GM23338 (cell line): Measurements from ENCODE around the gene SFT2D2. TPM values are rescaled to one million over a fixed set of nuclear protein-coding genes. Genes with fewer than 3 reads are reported as not detected.

Source experiments
- ATAC-seq: fragments of 200-7000 bp; cut with Tn5 transposase; 3 replicates; pipeline ENCODE4 v1.9.1; 2020
- DNase-seq: peaks from one replicate; pipeline ENCODE4 v3.0.0-alpha.2; 2015; ENCODE audit warnings: low spot score
- H2AFZ ChIP-seq: fragments of 200-600 bp; sonication (generic); 2 replicates; pipeline ENCODE4 v1.8.0; 2016; ENCODE audit warnings: antibody characterized with exemption, mild to moderate bottlenecking, moderate library complexity
- H3F3A ChIP-seq: fragments of 200-600 bp; sonication (generic); replicated peaks from 2 replicates; pipeline ENCODE4 v1.8.0; 2017; ENCODE audit warnings: antibody characterized with exemption, mixed run types, low read depth
- H3K27ac ChIP-seq: fragments of 200-600 bp; sonication (generic); 2 replicates; pipeline ENCODE4 v1.6.1; 2016; ENCODE audit warnings: low read depth
- H3K27me3 ChIP-seq: fragments of 200-600 bp; sonication (generic); 2 replicates; pipeline ENCODE4 v1.8.0; 2016; ENCODE audit warnings: mild to moderate bottlenecking, mixed run types, moderate library complexity; ENCODE audit not compliant: insufficient read depth
- H3K36me3 ChIP-seq: fragments of 200-600 bp; sonication (generic); 2 replicates; pipeline ENCODE4 v1.8.0; 2016; ENCODE audit warnings: mild to moderate bottlenecking; ENCODE audit not compliant: insufficient read depth
- H3K4me1 ChIP-seq: fragments of 200-600 bp; sonication (generic); 2 replicates; pipeline ENCODE4 v1.8.0; 2016; ENCODE audit warnings: mild to moderate bottlenecking, moderate library complexity; ENCODE audit not compliant: insufficient read depth
- H3K4me2 ChIP-seq: fragments of 200-600 bp; sonication (generic); 2 replicates; pipeline ENCODE4 v1.7.1; 2017; ENCODE audit warnings: mixed run types
- H3K4me3 ChIP-seq: fragments of 200-600 bp; sonication (generic); 2 replicates; pipeline ENCODE4 v1.6.1; 2016; ENCODE audit warnings: mixed run types
- H3K79me2 ChIP-seq: fragments of 200-600 bp; sonication (generic); replicated peaks from 2 replicates; pipeline ENCODE4 v1.8.0; 2017; ENCODE audit warnings: mild to moderate bottlenecking; ENCODE audit not compliant: insufficient read depth
- H3K9me2 ChIP-seq: fragments of 200-600 bp; sonication (generic); 2 replicates; pipeline ENCODE4 v1.8.0; 2017; ENCODE audit not compliant: insufficient read depth
- H4K20me1 ChIP-seq: fragments of 200-600 bp; sonication (generic); replicated peaks from 2 replicates; pipeline ENCODE4 v1.8.0; 2017; ENCODE audit warnings: mild to moderate bottlenecking; ENCODE audit not compliant: insufficient read depth
- H3K27ac Mint-ChIP-seq: 2 replicates; pipeline ENCODE4 v1.8.0; 2020; ENCODE audit warnings: inconsistent platforms, mild to moderate bottlenecking, moderate library complexity, mixed read lengths
- H3K27me3 Mint-ChIP-seq: 3 replicates; pipeline ENCODE4 v1.8.0; 2022; ENCODE audit warnings: low read depth, mild to moderate bottlenecking, moderate library complexity, mixed read lengths, inconsistent platforms; ENCODE audit not compliant: insufficient read depth, poor library complexity
- H3K36me3 Mint-ChIP-seq: 3 replicates; pipeline ENCODE4 v1.8.0; 2021; ENCODE audit warnings: low read depth, mild to moderate bottlenecking, inconsistent platforms, moderate library complexity, mixed read lengths
- H3K4me1 Mint-ChIP-seq: 3 replicates; pipeline ENCODE4 v1.8.0; 2020; ENCODE audit warnings: mild to moderate bottlenecking, inconsistent platforms, mixed read lengths
- H3K4me3 Mint-ChIP-seq: 3 replicates; pipeline ENCODE4 v1.8.0; 2021; ENCODE audit warnings: moderate library complexity, mild to moderate bottlenecking, inconsistent platforms, mixed read lengths
- H3K9me3 Mint-ChIP-seq: 3 replicates; pipeline ENCODE4 v1.8.0; 2020; ENCODE audit warnings: moderate library complexity, mild to moderate bottlenecking, inconsistent platforms, mixed read lengths
- CREB1 ChIP-seq: fragments of 250-450 bp; sonication (Bioruptor Pico); IDR thresholded peaks from 2 replicates; pipeline ENCODE4 v1.5.0; 2020; ENCODE audit warnings: low read depth, mild to moderate bottlenecking, moderate library complexity
- ETS1 ChIP-seq: IDR thresholded peaks from 2 replicates; pipeline ENCODE4 v1.6.1; 2016; ENCODE audit warnings: antibody characterized with exemption
- EZH2 ChIP-seq: fragments of 200-600 bp; sonication (generic); IDR thresholded peaks from one replicate; pipeline ENCODE4 v1.8.0; 2017; ENCODE audit warnings: antibody characterized with exemption, mild to moderate bottlenecking, low read depth; ENCODE audit not compliant: unreplicated experiment
- EZH2phosphoT487 ChIP-seq: fragments of 200-600 bp; sonication (generic); IDR thresholded peaks from one replicate; pipeline ENCODE4 v1.8.1; 2018; ENCODE audit warnings: antibody characterized with exemption; ENCODE audit not compliant: unreplicated experiment
- JUNB ChIP-seq: IDR thresholded peaks from one replicate; pipeline ENCODE4 v1.6.1; 2016; ENCODE audit warnings: antibody characterized with exemption; ENCODE audit not compliant: unreplicated experiment
- NANOG ChIP-seq: IDR thresholded peaks from 2 replicates; pipeline ENCODE4 v1.6.1; 2016; ENCODE audit warnings: antibody characterized with exemption, borderline replicate concordance
- REST ChIP-seq: IDR thresholded peaks from one replicate; pipeline ENCODE4 v1.6.1; 2018; ENCODE audit warnings: antibody characterized with exemption; ENCODE audit not compliant: unreplicated experiment
- STAT1 ChIP-seq: IDR thresholded peaks from one replicate; pipeline ENCODE4 v1.6.1; 2016; ENCODE audit warnings: antibody characterized with exemption; ENCODE audit not compliant: unreplicated experiment
- ZNF331 ChIP-seq: fragments of 250-450 bp; sonication (Bioruptor Pico); IDR thresholded peaks from 2 replicates; pipeline ENCODE4 v1.5.0; 2020; ENCODE audit warnings: low read depth, mild to moderate bottlenecking, moderate library complexity
- ZNF462 ChIP-seq: fragments of 250-450 bp; sonication (Bioruptor Pico); IDR thresholded peaks from 2 replicates; pipeline ENCODE4 v1.5.0; 2020; ENCODE audit warnings: mild to moderate bottlenecking, moderate library complexity
- polyA plus RNA-seq: library from polyadenylated mRNA; unstranded; fragments of >200 nt; fragmentation: Nextera tagmentation; extraction: Ambion mirVana; gene quantifications from 2 replicates; pipeline ENCODE4 v1.2.1, GENCODE V29; 2016
- total RNA-seq: library from RNA; depleted of rRNA; stranded (reverse); fragments of >200 nt; shearing (Covaris generic); gene quantifications from 2 replicates; pipeline ENCODE4 v1.2.3, GENCODE V29; 2014

SFT2D2 gene
- total and polyA plus RNA-seq, 2 experiments from 2014 or later = 7.6 to 27.2 TPM

- H3K27ac Mint-ChIP-seq = no peak overlapping the region
These were observed 37.3 kb downstream of the SFT2D2 start for GRCh38 chr1:168263130-168263529.

More at GRCh38 chr1:168263130-168263529, 37.3 kb downstream of the SFT2D2 start:
- Histone ChIP-seq H3K79me2 (0 out of 2 replicates have a peak, but pooled peaks cover 2% of the 10 kb centered on the region), H3F3A (no peaks in the 10 kb centered on the region), H3K9me2 (0 out of 2 replicates have a peak, but pooled peaks cover 5% of the 10 kb centered on the region), H4K20me1 (no peaks in the 10 kb centered on the region), H2AFZ (no peak overlapping the region), H3K4me1 (peaks cover 17% of the 10 kb centered on the region), H3K4me2 (no peak overlapping the region), H3K27ac (no peak overlapping the region), H3K36me3 (no peaks in the 10 kb centered on the region; the same call in 1 of the 2 replicates), H3K27me3 (no peaks in the 10 kb centered on the region), H3K4me3 (no peak overlapping the region)
- TF ChIP-seq ETS1 (no peak), NANOG (no peak), ZNF462 (CRISPR knock-in tag) (no peak), ZNF331 (CRISPR knock-in tag) (no peak), STAT1 (no peak), EZH2phosphoT487 (no peak), EZH2 (no peak), REST (no peak), CREB1 (no peak), JUNB (no peak)
- no peak for DNase-seq
- Mint-ChIP-seq H3K4me1 (peaks cover 24% of the 10 kb centered on the region), H3K36me3 (peaks cover 17% of the 10 kb centered on the region), H3K27me3 (no peaks in the 10 kb centered on the region), H3K9me3 (peaks cover 17% of the 10 kb centered on the region), H3K4me3 (no peak overlapping the region)
- ATAC-seq = no peak
